Mucosa of descending colon (tissue), 3 donors: ENCODE data around the gene PCDHGB3. TPM values are rescaled to one million over a fixed set of nuclear protein-coding genes. Genes with fewer than 3 reads are reported as not detected.

Experiments used
- ATAC-seq: fragments of 200-7000 bp; cut with Tn5 transposase; one replicate; pipeline ENCODE4 v1.9.1; 2020; ENCODE audit warnings: mild to moderate bottlenecking, moderate library complexity
- DNase-seq, 3 donors: peaks; one replicate each; pipeline ENCODE4 v3.0.0-alpha.2; 2020
- H3K36me3 ChIP-seq: fragments of 200-600 bp; one replicate; pipeline ENCODE4 v1.8.0; 2021; ENCODE audit warnings: low read depth, mild to moderate bottlenecking
- H3K4me1 ChIP-seq: fragments of 200-600 bp; one replicate; pipeline ENCODE4 v1.8.0; 2021; ENCODE audit warnings: low read depth, mild to moderate bottlenecking
- H3K4me3 ChIP-seq: fragments of 200-600 bp; one replicate; pipeline ENCODE4 v1.8.0; 2021; ENCODE audit warnings: mild to moderate bottlenecking
- H3K9me3 ChIP-seq: fragments of 200-600 bp; one replicate; pipeline ENCODE4 v1.8.0; 2021; ENCODE audit warnings: mild to moderate bottlenecking
- intact Hi-C, 2 donors: fragments of 100-400 bp; cut with DNase I in 1 of 2; cut with micrococcal nuclease in 1 of 2; formaldehyde crosslinking; loops; one replicate each; pipeline versions ENCODE4 v1.11.0 to v1.11.1; 2022; cut with DNase I, micrococcal nuclease
- total RNA-seq, 3 donors: library from RNA; stranded (reverse); fragmentation: NEBNext Ultra II Directional in 2 of 3; extraction: Animal tissue kit (Norgen Biotek cat#: 25700) in 2 of 3; gene quantifications; one replicate each; pipeline versions ENCODE4 v1.2.1 to v1.2.4, GENCODE V29; 2021 to 2023
- TF ChIP-seq, protein P1 (sequence below): fragments of 200-600 bp; IDR thresholded peaks from one replicate; pipeline ENCODE4 v1.8.0; 2022; ENCODE audit warnings: antibody characterized with exemption, mild to moderate bottlenecking
- donor health status: DM: no; HTN: no; CAD: no; lungs with moderate emphysema.
- donor health status: DM: no; HTN: no; CAD: no.
- donor health status: DM: no; HTN: yes; CAD: no.

The PCDHGB3 gene
- total RNA-seq, 3 donors from 2014 or later = 2.0 to 6.3 (median 2.0) TPM

DNA sequence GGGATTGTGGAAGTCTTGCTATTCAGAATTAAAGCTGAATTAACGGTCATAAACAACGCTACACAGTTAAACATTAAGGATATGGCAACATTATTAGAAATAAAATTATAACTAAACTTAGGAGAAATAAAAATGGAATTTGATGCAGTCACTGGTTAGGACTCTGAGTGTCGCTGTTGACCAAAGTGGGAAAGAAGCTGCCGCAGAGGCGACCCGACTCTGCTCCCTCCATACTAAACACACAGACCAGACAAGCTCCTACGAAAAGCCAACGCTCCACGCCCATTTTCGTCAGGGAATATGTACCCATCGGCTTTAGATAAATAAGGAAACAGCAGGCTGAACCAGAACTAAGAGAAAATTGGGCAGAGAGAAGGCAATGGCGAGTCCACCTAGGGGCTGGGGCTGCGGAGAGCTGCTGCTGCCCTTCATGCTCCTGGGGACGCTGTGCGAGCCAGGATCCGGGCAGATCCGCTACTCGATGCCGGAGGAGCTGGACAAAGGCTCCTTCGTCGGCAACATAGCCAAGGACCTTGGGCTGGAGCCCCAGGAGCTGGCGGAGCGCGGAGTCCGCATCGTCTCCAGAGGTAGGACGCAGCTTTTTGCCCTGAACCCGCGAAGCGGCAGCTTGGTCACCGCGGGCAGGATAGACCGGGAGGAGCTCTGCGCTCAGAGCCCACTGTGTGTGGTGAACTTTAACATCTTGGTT, 5.9 kb upstream of the PCDHGB3 start, which contains the start of gene PCDHGA5:
PCDHGA5 (plus strand) TSS at position 211 of the 709 bp plus-strand sequence; CDS start at position 380, 169 bp downstream.
- no peaks in the 10 kb centered on the region for H3K36me3 ChIP-seq
- intact Hi-C loops = no loop called here
- no peak for DNase-seq
- TF ChIP-seq, protein P1, sequence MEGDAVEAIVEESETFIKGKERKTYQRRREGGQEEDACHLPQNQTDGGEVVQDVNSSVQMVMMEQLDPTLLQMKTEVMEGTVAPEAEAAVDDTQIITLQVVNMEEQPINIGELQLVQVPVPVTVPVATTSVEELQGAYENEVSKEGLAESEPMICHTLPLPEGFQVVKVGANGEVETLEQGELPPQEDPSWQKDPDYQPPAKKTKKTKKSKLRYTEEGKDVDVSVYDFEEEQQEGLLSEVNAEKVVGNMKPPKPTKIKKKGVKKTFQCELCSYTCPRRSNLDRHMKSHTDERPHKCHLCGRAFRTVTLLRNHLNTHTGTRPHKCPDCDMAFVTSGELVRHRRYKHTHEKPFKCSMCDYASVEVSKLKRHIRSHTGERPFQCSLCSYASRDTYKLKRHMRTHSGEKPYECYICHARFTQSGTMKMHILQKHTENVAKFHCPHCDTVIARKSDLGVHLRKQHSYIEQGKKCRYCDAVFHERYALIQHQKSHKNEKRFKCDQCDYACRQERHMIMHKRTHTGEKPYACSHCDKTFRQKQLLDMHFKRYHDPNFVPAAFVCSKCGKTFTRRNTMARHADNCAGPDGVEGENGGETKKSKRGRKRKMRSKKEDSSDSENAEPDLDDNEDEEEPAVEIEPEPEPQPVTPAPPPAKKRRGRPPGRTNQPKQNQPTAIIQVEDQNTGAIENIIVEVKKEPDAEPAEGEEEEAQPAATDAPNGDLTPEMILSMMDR = no peak
- no peak within 1 kb of the TSS for H3K4me3 ChIP-seq
- no peaks in the 10 kb centered on the region for H3K4me1 ChIP-seq
- ATAC-seq = no peak
- H3K9me3 ChIP-seq = peaks cover 72% of the 10 kb centered on the region

DNA sequence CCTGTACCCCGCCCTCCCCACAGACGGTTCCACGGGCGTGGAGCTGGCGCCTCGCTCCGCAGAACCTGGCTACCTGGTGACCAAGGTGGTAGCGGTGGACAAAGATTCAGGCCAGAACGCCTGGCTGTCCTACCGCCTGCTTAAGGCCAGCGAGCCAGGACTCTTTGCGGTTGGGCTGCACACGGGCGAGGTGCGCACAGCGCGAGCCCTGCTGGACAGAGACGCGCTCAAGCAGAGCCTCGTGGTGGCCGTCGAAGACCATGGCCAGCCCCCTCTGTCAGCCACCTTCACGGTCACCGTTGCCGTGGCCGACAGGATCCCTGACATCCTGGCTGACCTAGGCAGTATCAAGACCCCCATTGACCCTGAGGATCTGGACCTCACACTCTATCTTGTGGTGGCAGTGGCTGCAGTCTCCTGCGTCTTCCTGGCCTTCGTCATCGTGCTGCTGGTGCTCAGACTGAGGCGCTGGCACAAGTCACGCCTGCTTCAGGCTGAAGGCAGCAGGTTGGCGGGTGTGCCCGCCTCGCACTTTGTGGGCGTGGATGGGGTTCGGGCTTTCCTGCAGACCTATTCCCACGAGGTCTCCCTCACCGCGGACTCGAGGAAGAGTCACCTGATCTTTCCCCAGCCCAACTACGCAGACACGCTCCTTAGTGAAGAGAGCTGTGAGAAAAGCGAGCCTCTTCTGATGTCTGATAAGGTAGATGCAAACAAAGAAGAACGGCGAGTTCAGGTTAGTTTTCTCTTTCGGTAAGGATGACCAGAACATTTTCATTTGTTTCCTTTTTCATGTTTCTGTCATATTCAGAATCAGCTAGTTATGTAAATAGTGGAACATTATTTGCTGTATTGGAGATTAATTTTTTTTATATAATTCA, 3.8 kb upstream of the PCDHGB3 start:
- H3K4me3 ChIP-seq = no peak overlapping the region
- H3K4me1 ChIP-seq = no peaks in the 10 kb centered on the region
- ATAC-seq = no peak
- H3K36me3 ChIP-seq = no peaks in the 10 kb centered on the region
- intact Hi-C loops = no loop called here
- H3K9me3 ChIP-seq = peaks cover 72% of the 10 kb centered on the region
- TF ChIP-seq, protein P1 = no peak
- DNase-seq = no peak

DNA sequence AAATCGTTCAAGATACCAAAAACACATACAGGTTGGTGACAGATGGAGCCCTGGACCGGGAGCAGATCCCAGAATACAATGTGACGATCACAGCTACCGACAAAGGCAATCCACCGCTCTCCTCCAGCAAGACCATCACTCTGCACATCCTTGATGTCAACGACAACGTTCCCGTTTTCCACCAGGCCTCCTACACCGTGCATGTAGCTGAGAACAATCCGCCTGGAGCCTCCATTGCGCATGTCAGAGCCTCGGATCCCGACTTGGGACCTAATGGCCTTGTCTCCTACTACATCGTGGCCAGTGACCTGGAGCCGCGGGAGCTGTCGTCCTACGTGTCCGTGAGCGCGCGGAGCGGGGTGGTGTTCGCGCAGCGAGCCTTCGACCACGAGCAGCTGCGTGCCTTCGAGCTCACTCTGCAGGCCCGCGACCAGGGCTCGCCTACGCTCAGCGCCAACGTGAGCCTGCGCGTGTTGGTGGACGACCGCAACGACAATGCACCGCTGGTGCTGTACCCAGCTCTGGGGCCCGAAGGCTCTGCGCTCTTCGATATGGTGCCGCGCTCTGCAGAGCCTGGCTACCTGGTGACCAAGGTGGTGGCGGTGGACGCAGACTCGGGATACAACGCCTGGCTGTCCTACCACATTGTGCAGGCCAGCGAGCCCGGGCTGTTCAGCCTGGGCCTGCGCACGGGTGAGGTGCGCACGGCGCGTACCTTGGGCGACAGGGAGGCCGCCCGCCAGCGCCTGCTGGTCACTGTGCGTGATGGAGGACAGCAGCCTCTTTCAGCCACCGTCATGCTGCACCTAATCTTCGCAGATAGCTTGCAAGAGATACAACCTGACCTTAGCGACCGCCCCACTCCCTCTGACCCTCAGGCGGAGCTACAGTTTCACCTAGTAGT, 1.8 kb downstream of the PCDHGB3 start:
- no peak for ATAC-seq
- TF ChIP-seq, protein P1 = no peak
- H3K36me3 ChIP-seq = no peaks in the 10 kb centered on the region
- no peaks in the 10 kb centered on the region for H3K4me1 ChIP-seq
- no peak overlapping the region for H3K4me3 ChIP-seq
- peaks cover 83% of the 10 kb centered on the region for H3K9me3 ChIP-seq
- no peak for DNase-seq
- intact Hi-C loops = no loop called here

DNA sequence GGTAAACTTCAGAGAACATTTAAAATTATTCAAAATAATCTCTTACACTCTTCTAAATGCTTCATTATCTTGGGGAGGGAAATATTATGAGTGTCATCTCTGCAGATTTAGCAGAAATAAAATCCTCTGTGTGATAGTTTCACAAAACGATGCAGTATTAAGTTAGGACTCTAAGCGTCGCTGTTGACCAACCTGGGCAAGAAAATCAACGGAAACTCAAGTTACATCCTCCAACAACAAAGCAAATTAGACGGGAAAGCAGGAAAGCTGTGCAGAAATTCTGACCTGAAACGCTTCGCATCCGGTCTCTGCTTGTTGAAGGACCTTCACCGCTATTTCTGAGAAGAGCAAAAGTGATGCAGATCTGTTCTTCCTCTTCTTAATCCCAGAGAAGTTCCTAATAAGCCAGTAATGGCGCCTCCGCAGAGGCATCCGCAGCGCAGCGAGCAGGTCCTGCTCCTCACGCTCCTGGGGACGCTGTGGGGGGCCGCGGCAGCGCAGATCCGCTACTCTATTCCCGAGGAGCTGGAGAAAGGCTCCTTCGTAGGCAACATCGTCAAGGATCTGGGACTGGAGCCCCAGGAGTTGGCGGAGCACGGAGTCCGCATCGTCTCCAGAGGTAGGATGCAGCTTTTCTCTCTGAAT, 3.8 kb downstream of the PCDHGB3 start, which contains the start of gene PCDHGA6:
PCDHGA6 (plus strand) TSS at position 219 of the 645 bp plus-strand sequence; CDS start at position 412, 193 bp downstream.
- no peak within 1 kb of the TSS for H3K4me3 ChIP-seq
- H3K9me3 ChIP-seq = peaks cover 88% of the 10 kb centered on the region

More for the DNA sequence above, 3.8 kb downstream of the PCDHGB3 start, which contains the start of gene PCDHGA6:
- no peak for DNase-seq
- no peak for ATAC-seq
- intact Hi-C loops = no loop called here
- TF ChIP-seq, protein P1 = no peak
- no peaks in the 10 kb centered on the region for H3K4me1 ChIP-seq
- H3K36me3 ChIP-seq = no peaks in the 10 kb centered on the region
